NCI-H510A treated with DMSO at 0.1 percent for 48 hours (cell line): Measurements from ENCODE around the gene TARBP1.

ENCODE experiments used
- DNase-seq: peaks from one replicate; lab custom pipeline; 2025; lab: John Stamatoyannopoulos, UW

Gene TARBP1

DNA sequence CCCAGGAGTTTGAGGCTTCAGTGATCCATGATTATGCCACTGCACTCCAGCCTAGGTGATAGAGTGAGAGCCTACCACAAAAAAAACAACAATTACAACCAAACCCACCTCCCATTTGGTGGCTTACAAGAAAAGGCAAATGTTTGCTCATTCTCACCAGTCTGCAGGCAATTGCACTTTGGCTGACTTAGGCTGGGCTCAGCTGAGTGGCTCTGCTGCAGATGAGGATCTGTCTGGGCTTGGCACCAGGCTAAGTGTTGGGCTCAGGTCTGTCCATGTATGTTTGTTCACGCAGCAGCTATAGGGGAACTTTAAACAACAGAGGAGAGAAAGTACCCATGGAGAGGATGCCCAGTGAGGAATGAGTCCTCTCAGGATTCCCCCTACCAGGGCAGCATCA is 133.7 kb downstream of the TARBP1 start:
- no peak for DNase-seq

DNA sequence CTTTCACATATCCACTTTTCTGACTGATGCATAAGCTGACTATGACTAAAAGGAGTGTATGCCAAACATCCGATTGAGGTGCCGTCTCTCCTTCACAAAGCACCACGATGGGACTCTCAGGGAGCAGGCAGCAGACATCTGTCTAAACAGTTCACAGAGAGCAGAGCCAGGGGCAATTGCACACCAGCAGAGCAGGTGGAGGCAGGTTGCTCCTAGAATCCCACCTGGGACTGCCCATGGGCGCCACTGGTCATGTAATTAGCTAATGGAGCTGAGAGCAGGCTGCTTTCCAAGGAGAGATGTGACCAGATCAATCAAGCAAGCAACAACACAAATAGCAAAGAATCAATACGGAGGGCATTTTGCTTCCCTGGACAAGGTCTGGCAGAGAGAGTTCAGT is 136.2 kb downstream of the TARBP1 start:
- no peak for DNase-seq
